Hematopoietic multipotent progenitor cell treated with erythropoietin and hydrocortisone succinate and interleukin-3 and kit ligand, for 8 days (in vitro differentiated cells): ENCODE results near the gene PLPP6.
A peak's percentile ranks its signal among the peaks of the same experiment; 100 is the strongest.

ENCODE experiments used
- DNase-seq: peaks from one replicate; pipeline ENCODE4 v3.0.0-alpha.2; 2015

Gene PLPP6

GRCh38 chr9:4662989-4663792 lies 1.1 kb downstream of the PLPP6 start:
- DNase-seq = no peak

- no peak for DNase-seq
Measured at GRCh38 chr9:4663956-4664355, 1.9 kb downstream of the PLPP6 start.

GRCh38 chr9:4665357-4665756 lies 3.3 kb downstream of the PLPP6 start:
- no peak for DNase-seq

- peak; percentile 61 for DNase-seq
Measured at GRCh38 chr9:4666042-4666699, 4.1 kb downstream of the PLPP6 start, which contains the start of gene SPATA6L. SPATA6L (minus strand) TSS chr9:4666480; CDS start chr9:4666250, 230 bp downstream.

GRCh38 chr9:4667681-4668080 lies 5.6 kb downstream of the PLPP6 start:
- DNase-seq = no peak

GRCh38 chr9:4668604-4669003 lies 6.5 kb downstream of the PLPP6 start:
- no peak for DNase-seq

GRCh38 chr9:4669890-4670289 lies 7.8 kb downstream of the PLPP6 start:
- DNase-seq = no peak

- DNase-seq = no peak
Measured at GRCh38 chr9:4670591-4670990, 8.5 kb downstream of the PLPP6 start.

GRCh38 chr9:4671737-4672136 lies 9.6 kb downstream of the PLPP6 start:
- DNase-seq = no peak

GRCh38 chr9:4674783-4675182 lies 12.7 kb downstream of the PLPP6 start:
- no peak for DNase-seq

- no peak for DNase-seq
Measured at GRCh38 chr9:4677392-4677791, 15.3 kb downstream of the PLPP6 start.

GRCh38 chr9:4678679-4679267 lies 16.7 kb downstream of the PLPP6 start:
- DNase-seq = peak; percentile 76

GRCh38 chr9:4679268-4680172 lies 17.4 kb downstream of the PLPP6 start, which contains the start of gene CDC37L1:
CDC37L1 (plus strand) TSS chr9:4679569; CDS start chr9:4679768, 199 bp downstream.
- peak; percentile 96 for DNase-seq

- DNase-seq = peak; percentile 23
Measured at GRCh38 chr9:4680173-4680525, 18.1 kb downstream of the PLPP6 start.

GRCh38 chr9:4680750-4681149 lies 18.7 kb downstream of the PLPP6 start:
- DNase-seq = peak; percentile 34

- DNase-seq = no peak
Measured at GRCh38 chr9:4684820-4685219, 22.7 kb downstream of the PLPP6 start.

- peak; percentile 72 for DNase-seq
Measured at GRCh38 chr9:4686112-4686511, 24.0 kb downstream of the PLPP6 start.

GRCh38 chr9:4686584-4686983 lies 24.5 kb downstream of the PLPP6 start:
- DNase-seq = peak; percentile 26

GRCh38 chr9:4689021-4689420 lies 26.9 kb downstream of the PLPP6 start:
- peak; percentile 59 for DNase-seq

GRCh38 chr9:4689687-4690104 lies 27.6 kb downstream of the PLPP6 start:
- no peak for DNase-seq

- no peak for DNase-seq
Measured at GRCh38 chr9:4690144-4690543, 28.1 kb downstream of the PLPP6 start.

GRCh38 chr9:4691795-4692194 lies 29.7 kb downstream of the PLPP6 start:
- DNase-seq = no peak

GRCh38 chr9:4700091-4700490 lies 38.0 kb downstream of the PLPP6 start:
- DNase-seq = peak; percentile 36
